ENCODE measurements around the gene NECAB2. TPM values are rescaled to one million over a fixed set of nuclear protein-coding genes. Genes with fewer than 3 reads are reported as not detected.

NECAB2 gene
- polyA plus RNA-seq, 1 donor (not counting 4 experiments of a cell fraction or from before 2014, with no cell fraction given) = not detected

GRCh38 chr16:83945587-83945986 lies 22.5 kb upstream of the NECAB2 start:
- no peak overlapping the region for H3K9ac ChIP-seq (ENCODE audit: control insufficient read depth, extremely low read depth, insufficient read depth, low read length)
- H3K27ac ChIP-seq (ENCODE audit: control insufficient read depth, insufficient read depth, low read length) = no peak overlapping the region
- H3K4me2 ChIP-seq (ENCODE audit: control insufficient read depth, extremely low read depth, insufficient read depth, low read depth, low read length) = no peak overlapping the region
- H3K4me1 ChIP-seq (ENCODE audit: control insufficient read depth, extremely low read depth, insufficient read depth, low read length) = no peaks in the 10 kb centered on the region
- no peaks in the 10 kb centered on the region for H3K36me3 ChIP-seq (ENCODE audit: control insufficient read depth in 2 of 2, extremely low read depth in 1 of 2, insufficient read depth in 2 of 2, low read length in 2 of 2)
- H4K20me1 ChIP-seq (ENCODE audit: control insufficient read depth, extremely low read depth, insufficient read depth, low read length) = no peaks in the 10 kb centered on the region
- FAIRE-seq (no peak), DNase-seq (ENCODE audit: low read depth, low spot score) (no peak)
- H2AFZ ChIP-seq (ENCODE audit: control insufficient read depth, low read length) = no peak overlapping the region
- H3K4me3 ChIP-seq (ENCODE audit: control insufficient read depth in 2 of 3, extremely low read depth in 1 of 3, insufficient read depth in 2 of 3, low read depth in 1 of 3, low read length in 3 of 3) = no peak overlapping the region
- TF ChIP-seq EZH2 (IDR thresholded peaks at IDR 0.05; ENCODE audit: low read length) (no peak), CTCF (optimal IDR thresholded peaks at IDR 0.05 in 1 of 3, IDR thresholded peaks at IDR 0.05 in 1 of 3, conservative IDR thresholded peaks at IDR 0.05 in 1 of 3; ENCODE audit: extremely low read depth in 1 of 3, insufficient read depth in 2 of 3, low read length in 3 of 3) (no peak)
- H3K9me3 ChIP-seq (ENCODE audit: control insufficient read depth, low read depth, low read length) = no peaks in the 10 kb centered on the region
- H3K79me2 ChIP-seq (ENCODE audit: control insufficient read depth, insufficient read depth, low read length) = no peaks in the 10 kb centered on the region
- no peaks in the 10 kb centered on the region for H3K9me1 ChIP-seq (ENCODE audit: control insufficient read depth, extremely low read depth, insufficient read depth, low read length)
- H3K27me3 ChIP-seq (ENCODE audit: control insufficient read depth, extremely low read depth, insufficient read depth, low read length) = no peaks in the 10 kb centered on the region
- dilution Hi-C loops (cut with MboI; ENCODE audit: extremely low pct_ligation_motif_present, low sequenced_read_pairs) = no loop called here

GRCh38 chr16:83946154-83946780 lies 21.8 kb upstream of the NECAB2 start:
- H4K20me1 ChIP-seq (ENCODE audit: control insufficient read depth, extremely low read depth, insufficient read depth, low read length) = no peaks in the 10 kb centered on the region
- no peak overlapping the region for H3K4me2 ChIP-seq (ENCODE audit: control insufficient read depth, extremely low read depth, insufficient read depth, low read depth, low read length)
- H3K4me1 ChIP-seq (ENCODE audit: control insufficient read depth, extremely low read depth, insufficient read depth, low read length) = no peaks in the 10 kb centered on the region
- no peaks in the 10 kb centered on the region for H3K9me1 ChIP-seq (ENCODE audit: control insufficient read depth, extremely low read depth, insufficient read depth, low read length)
- no peak for FAIRE-seq
- dilution Hi-C loops (cut with MboI; ENCODE audit: extremely low pct_ligation_motif_present, low sequenced_read_pairs) = no loop called here
- no peak for DNase-seq (ENCODE audit: low read depth, low spot score)
- no peak overlapping the region for H3K4me3 ChIP-seq (ENCODE audit: control insufficient read depth in 2 of 3, extremely low read depth in 1 of 3, insufficient read depth in 2 of 3, low read depth in 1 of 3, low read length in 3 of 3)
- H3K27ac ChIP-seq (ENCODE audit: control insufficient read depth, insufficient read depth, low read length) = no peak overlapping the region
- no peaks in the 10 kb centered on the region for H3K36me3 ChIP-seq (ENCODE audit: control insufficient read depth in 2 of 2, extremely low read depth in 1 of 2, insufficient read depth in 2 of 2, low read length in 2 of 2)
- no peaks in the 10 kb centered on the region for H3K27me3 ChIP-seq (ENCODE audit: control insufficient read depth, extremely low read depth, insufficient read depth, low read length)
- H3K9ac ChIP-seq (ENCODE audit: control insufficient read depth, extremely low read depth, insufficient read depth, low read length) = no peak overlapping the region
- H3K79me2 ChIP-seq (ENCODE audit: control insufficient read depth, insufficient read depth, low read length) = no peaks in the 10 kb centered on the region
- no peak overlapping the region for H2AFZ ChIP-seq (ENCODE audit: control insufficient read depth, low read length)
- no peak for TF ChIP-seq CTCF (optimal IDR thresholded peaks at IDR 0.05 in 1 of 3, IDR thresholded peaks at IDR 0.05 in 1 of 3, conservative IDR thresholded peaks at IDR 0.05 in 1 of 3; ENCODE audit: extremely low read depth in 1 of 3, insufficient read depth in 2 of 3, low read length in 3 of 3)
- TF ChIP-seq EZH2 (IDR thresholded peaks at IDR 0.05; ENCODE audit: low read length) = no peak
- H3K9me3 ChIP-seq (ENCODE audit: control insufficient read depth, low read depth, low read length) = no peaks in the 10 kb centered on the region

All from keratinocyte (primary cell).